ENCODE results near the gene ITLN2.
"Not testable (repeated sequence)": the region's sequence is repeated elsewhere in the genome, so short reads cannot be mapped to it uniquely, and the experiment has no call there.

DNA sequence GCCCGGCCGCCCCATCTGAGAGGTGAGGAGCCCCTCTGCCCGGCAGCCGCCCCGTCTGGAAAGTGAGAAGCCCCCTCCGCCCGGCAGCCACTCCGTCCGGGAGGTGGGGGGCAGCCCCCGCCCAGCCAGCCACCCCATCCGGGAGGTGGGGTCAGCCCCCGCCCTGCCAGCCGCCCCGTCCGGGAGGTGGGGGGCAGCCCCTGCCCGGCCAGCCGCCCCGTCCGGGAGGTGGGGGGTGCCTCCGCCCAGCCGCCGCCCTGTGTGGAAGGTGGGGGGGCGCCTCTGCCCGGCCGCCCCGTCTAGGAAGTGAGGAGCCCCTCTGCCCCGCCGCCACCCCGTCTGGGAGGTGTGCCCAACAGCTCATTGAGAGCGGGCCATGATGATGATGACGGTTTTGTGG, 21.3 kb downstream of the ITLN2 start:
- TF ChIP-seq SPI1, POLR2AphosphoS5 (IDR thresholded peaks at IDR 0.05; ENCODE audit: low read depth, low read length): not testable (repeated sequence)
